Pancreas (tissue), 10 donors: ENCODE results near the gene LRRC55. TPM values are rescaled to one million over a fixed set of nuclear protein-coding genes. Genes with fewer than 3 reads are reported as not detected.

Experiments used
- ATAC-seq, 4 donors: fragments of 200-7000 bp; cut with Tn5 transposase; one replicate each; pipeline versions ENCODE4 v1.8.0 to v1.9.1; 2020; ENCODE audit warnings: mild to moderate bottlenecking in 4 of 4, moderate library complexity in 4 of 4
- DNase-seq, 6 donors: peaks; one replicate each; pipeline ENCODE4 v3.0.0-alpha.2; 2020
- FAIRE-seq: peaks from 2 replicates; lab custom pipeline; 2012; peaks lifted over from hg19 to GRCh38; lab: Jason Lieb, UNC
- H3K27ac ChIP-seq, 4 donors: fragments of 200-600 bp; sonication (generic); 1 replicate in 3 of 4; 2 replicates in 1 of 4; pipeline versions ENCODE4 v1.5.0 to v1.8.0; 2020
- H3K27me3 ChIP-seq, 4 donors: fragments of 200-600 bp; one replicate each; pipeline ENCODE4 v1.8.0; 2021
- H3K36me3 ChIP-seq, 3 donors: fragments of 200-600 bp; sonication (generic) in 1 of 3; one replicate each; pipeline versions ENCODE4 v1.5.0 to v1.8.0; 2020 to 2021
- H3K4me1 ChIP-seq, 3 donors: fragments of 200-600 bp; one replicate each; pipeline ENCODE4 v1.8.0; 2021
- H3K4me3 ChIP-seq, 4 donors: fragments of 200-600 bp; sonication (generic) in 2 of 4; one replicate each; pipeline versions ENCODE4 v1.5.0 to v1.8.0; 2020 to 2021
- H3K9me3 ChIP-seq, 4 donors: fragments of 200-600 bp; one replicate each; pipeline ENCODE4 v1.8.0; 2021
- WGBS, 2 donors: extraction: QIAGEN DNeasy Blood & Tissue Kit; methylation state at CpG; one replicate each; pipeline ENCODE4 v1.1.7; 2013; 5-methylcytosine and 5-hydroxymethylcytosine counted together
- intact Hi-C, 3 donors: fragments of 100-400 bp; cut with DNase I; formaldehyde crosslinking; loops; one replicate each; pipeline versions ENCODE4 v1.11.1 to v1.14.2; 2022
- polyA plus RNA-seq, 2 donors: library from polyadenylated mRNA; stranded (reverse); fragments of 200-250 nt; gene quantifications; one replicate each; pipeline ENCODE4 v1.2.3, GENCODE V29; 2013
- total RNA-seq, 6 donors: library from RNA; stranded (reverse); fragmentation: NEBNext Ultra II Directional in 4 of 6; extraction: Animal tissue kit (Norgen Biotek cat#: 25700) in 4 of 6; gene quantifications; one replicate each; pipeline versions ENCODE4 v1.2.1 to v1.2.4, GENCODE V29; 2021 to 2023
- TF ChIP-seq, protein P1 (sequence below), 4 donors: fragments of 200-600 bp; sonication (generic) in 3 of 4; IDR thresholded peaks; one replicate each; pipeline versions ENCODE4 v1.5.0 to v1.8.0; 2021; ENCODE audit warnings: antibody characterized with exemption in 4 of 4
- donor health status: healthy with polysubstance abuse.
- donor health status: DM: no; HTN: no; CAD: no; lungs with moderate emphysema.
- donor health status: DM: no; HTN: no; CAD: no.
- donor health status: control.
- donor health status: control.
- donor health status: Bipolar disorder and iron deficiency.
- donor health status: DM: yes; HTN: yes; CAD: no.
- donor health status: DM: no; HTN: no; CAD: no.
- donor health status: DM: no; HTN: no; CAD: no.
- donor health status: DM: yes; HTN: yes; CAD: no.

The LRRC55 gene
- total and polyA plus RNA-seq, 8 donors, result 0.03 to 1.2 (median 0.08) TPM

DNA sequence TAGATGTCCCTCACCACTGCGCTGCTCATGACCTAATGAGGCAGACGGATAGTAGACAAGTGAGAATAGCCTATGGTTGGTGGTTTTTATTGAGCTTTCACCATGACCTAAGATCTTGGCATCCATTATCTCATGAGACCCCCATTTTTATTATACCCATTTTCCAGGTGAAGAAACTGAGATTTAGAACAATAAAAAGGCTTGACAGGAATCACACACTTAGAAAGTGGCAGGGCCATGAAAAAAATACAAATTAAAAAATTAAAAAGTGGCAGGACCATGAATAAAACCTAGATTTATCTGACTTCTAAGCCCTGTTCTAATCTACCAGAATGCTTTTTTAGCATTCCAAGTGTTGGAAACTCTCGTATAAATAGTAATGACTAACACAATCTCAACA lies 1.1 kb downstream of the LRRC55 start:
- Histone ChIP-seq H3K27ac (no peak overlapping the region), H3K27me3 (no peaks in the 10 kb centered on the region), H3K9me3 (no peaks in the 10 kb centered on the region), H3K4me1 (no peaks in the 10 kb centered on the region), H3K36me3 (no peaks in the 10 kb centered on the region), H3K4me3 (no peak overlapping the region)
- 83 to 86% methylated on average over 3 of the region's 3 CpGs for WGBS, 2 donors
- FAIRE-seq, result no peak
- no peak for ATAC-seq
- TF ChIP-seq, protein P1, sequence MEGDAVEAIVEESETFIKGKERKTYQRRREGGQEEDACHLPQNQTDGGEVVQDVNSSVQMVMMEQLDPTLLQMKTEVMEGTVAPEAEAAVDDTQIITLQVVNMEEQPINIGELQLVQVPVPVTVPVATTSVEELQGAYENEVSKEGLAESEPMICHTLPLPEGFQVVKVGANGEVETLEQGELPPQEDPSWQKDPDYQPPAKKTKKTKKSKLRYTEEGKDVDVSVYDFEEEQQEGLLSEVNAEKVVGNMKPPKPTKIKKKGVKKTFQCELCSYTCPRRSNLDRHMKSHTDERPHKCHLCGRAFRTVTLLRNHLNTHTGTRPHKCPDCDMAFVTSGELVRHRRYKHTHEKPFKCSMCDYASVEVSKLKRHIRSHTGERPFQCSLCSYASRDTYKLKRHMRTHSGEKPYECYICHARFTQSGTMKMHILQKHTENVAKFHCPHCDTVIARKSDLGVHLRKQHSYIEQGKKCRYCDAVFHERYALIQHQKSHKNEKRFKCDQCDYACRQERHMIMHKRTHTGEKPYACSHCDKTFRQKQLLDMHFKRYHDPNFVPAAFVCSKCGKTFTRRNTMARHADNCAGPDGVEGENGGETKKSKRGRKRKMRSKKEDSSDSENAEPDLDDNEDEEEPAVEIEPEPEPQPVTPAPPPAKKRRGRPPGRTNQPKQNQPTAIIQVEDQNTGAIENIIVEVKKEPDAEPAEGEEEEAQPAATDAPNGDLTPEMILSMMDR (IDR thresholded peaks at IDR 0.05), result no peak
- intact Hi-C loops, result no loop called here
- DNase-seq, result no peak

DNA sequence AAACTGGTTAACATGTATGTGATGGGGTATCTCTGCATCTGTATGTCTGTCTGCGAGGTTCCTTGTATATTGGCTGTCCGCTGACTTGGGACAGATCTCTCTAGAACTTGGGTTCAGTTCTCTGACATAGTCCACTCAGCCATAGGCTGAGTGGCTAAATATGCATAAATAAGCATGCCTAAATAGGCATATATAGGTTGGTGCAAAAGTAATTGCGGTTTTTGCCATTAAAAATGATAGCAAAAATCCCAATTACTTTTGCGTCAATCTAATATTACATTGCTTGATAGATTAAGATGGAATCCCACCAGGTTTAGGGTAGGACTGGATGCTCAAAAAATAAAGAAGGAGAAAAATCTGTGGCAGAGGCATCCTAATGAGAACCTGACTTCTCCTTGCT lies 8.8 kb downstream of the LRRC55 start:
- H3K27me3 ChIP-seq, result no peaks in the 10 kb centered on the region
- no peak for FAIRE-seq
- TF ChIP-seq, protein P1 (IDR thresholded peaks at IDR 0.05), result no peak
- no peaks in the 10 kb centered on the region for H3K36me3 ChIP-seq
- no peak overlapping the region for H3K27ac ChIP-seq
- H3K4me1 ChIP-seq, result no peaks in the 10 kb centered on the region
- ATAC-seq, result no peak
- 78 to 88% methylated on average over 4 of the region's 4 CpGs for WGBS, 2 donors
- H3K9me3 ChIP-seq, result no peaks in the 10 kb centered on the region
- H3K4me3 ChIP-seq, result no peak overlapping the region
- no peak for DNase-seq
- intact Hi-C loops, result no loop called here

DNA sequence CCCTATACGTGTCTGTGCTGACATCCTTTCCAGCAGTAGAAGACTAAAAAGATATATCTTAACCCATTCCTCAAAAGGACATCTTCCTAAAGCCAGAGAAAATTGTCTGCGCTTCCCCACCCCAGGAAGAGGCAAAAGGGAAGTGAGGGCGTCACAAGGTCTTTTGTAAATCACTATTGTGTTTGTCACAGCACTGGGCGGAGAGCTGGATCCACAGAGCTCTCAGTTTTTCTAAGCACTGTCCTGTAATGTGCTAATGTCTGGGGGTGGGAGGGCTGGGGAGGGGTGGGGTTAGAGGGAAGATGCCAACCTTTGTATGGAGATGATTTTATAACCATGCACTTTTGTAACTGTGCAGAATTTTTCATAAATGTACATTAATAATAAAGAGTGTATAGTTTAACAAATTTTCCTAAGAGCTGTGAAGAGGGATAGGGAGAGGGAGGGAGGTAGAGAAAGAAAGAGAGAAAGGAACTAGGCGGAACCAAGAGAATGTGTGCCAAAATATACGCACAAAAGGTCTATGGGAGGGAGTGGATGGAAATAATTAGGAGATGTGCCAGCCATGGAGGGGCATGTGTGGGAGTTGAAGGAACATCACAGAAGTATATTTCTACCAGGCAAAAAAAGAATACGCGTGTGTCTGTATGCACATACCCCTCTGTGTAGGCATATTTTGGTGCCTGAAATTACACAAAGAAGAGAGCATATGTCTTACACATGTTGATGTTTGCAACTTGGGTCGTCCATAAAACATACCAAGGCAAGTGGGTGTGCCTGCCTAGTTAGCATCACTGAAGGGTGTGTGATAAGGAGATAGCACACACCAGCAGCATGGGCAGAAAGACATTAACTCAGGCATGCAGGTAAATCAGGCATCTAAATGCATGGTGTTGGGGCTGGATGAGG lies 9.8 kb downstream of the LRRC55 start:
- H3K27me3 ChIP-seq, result no peaks in the 10 kb centered on the region
- H3K9me3 ChIP-seq, result no peaks in the 10 kb centered on the region
- no peaks in the 10 kb centered on the region for H3K4me1 ChIP-seq
- ATAC-seq (no peak), DNase-seq (no peak), FAIRE-seq (no peak)
- no peak overlapping the region for H3K4me3 ChIP-seq
- H3K36me3 ChIP-seq, result no peaks in the 10 kb centered on the region
- WGBS, 2 donors, result 63 to 66% methylated on average over 9 of the region's 9 CpGs
- TF ChIP-seq, protein P1 (IDR thresholded peaks at IDR 0.05), result no peak
- intact Hi-C loops, result no loop called here
- no peak overlapping the region for H3K27ac ChIP-seq

DNA sequence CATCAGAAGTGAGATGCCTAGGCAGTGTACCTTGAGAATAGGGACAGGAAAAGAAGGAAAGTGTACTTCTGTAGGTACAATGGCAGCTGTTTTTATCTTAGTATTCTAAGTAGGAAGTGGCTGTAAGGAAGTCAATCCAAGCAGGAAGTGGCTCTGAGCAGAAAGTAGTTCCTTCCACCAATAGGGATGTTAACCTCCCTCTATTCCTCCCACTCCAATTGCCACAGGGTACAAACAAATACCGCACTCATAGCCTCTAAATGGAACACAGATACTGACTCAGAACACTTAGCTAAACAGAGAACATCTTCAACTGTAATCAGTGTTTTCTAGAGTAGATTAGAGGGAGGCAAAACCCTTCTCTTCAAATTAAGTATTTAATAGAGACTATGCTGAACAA lies 10.6 kb downstream of the LRRC55 start:
- no peaks in the 10 kb centered on the region for H3K36me3 ChIP-seq
- no peak for FAIRE-seq
- H3K27me3 ChIP-seq, result no peaks in the 10 kb centered on the region
- no peaks in the 10 kb centered on the region for H3K9me3 ChIP-seq
- H3K4me1 ChIP-seq, result no peaks in the 10 kb centered on the region
- H3K27ac ChIP-seq, result no peak overlapping the region
- H3K4me3 ChIP-seq, result no peak overlapping the region
- 72 to 79% methylated on average over 1 of the region's 1 CpG for WGBS, 2 donors
- TF ChIP-seq, protein P1 (IDR thresholded peaks at IDR 0.05), result no peak
- no peak for DNase-seq
- no peak for ATAC-seq
- intact Hi-C loops, result no loop called here

DNA sequence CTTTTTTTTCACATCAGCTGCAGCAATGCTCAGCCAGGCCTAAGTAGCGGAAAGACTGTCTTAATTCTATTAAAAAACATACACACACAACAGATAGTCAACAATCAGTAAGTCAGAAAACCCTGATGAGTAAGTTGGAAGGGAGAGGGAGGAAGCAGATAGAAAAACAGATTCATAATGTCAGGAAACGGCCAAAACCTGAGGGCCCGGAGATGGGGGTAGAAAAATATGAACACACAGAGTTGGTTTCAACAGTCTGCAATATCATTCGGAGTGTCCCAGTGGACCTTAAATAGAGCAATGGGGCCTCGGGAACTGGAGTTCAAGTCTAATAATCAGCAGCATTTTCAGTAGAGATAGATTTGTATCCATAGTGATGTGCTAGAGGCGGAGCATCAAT lies 14.8 kb downstream of the LRRC55 start:
- ATAC-seq (no peak), FAIRE-seq (no peak), DNase-seq (no peak)
- TF ChIP-seq, protein P1 (IDR thresholded peaks at IDR 0.05), result no peak
- H3K27ac ChIP-seq, result no peak overlapping the region
- no peaks in the 10 kb centered on the region for H3K9me3 ChIP-seq
- intact Hi-C loops, result no loop called here
- H3K4me3 ChIP-seq, result no peak overlapping the region
- no peaks in the 10 kb centered on the region for H3K4me1 ChIP-seq
- WGBS, 2 donors, result 72 to 85% methylated on average over 6 of the region's 6 CpGs
- no peaks in the 10 kb centered on the region for H3K36me3 ChIP-seq
- no peaks in the 10 kb centered on the region for H3K27me3 ChIP-seq
